B cell (primary cell): ENCODE results near the gene CABCOCO1. TPM values are rescaled to one million over a fixed set of nuclear protein-coding genes. Genes with fewer than 3 reads are reported as not detected.

Source experiments
- ATAC-seq: fragments of 200-7000 bp; cut with Tn5 transposase; one replicate; pipeline ENCODE4 v1.10.0; 2021; ENCODE audit warnings: low read depth, mild to moderate bottlenecking, moderate number of reproducible peaks, moderate library complexity
- CTCF ChIA-PET: fragments of 350-600 bp; sonication (Branson Sonifier 250); formaldehyde crosslinking; loops from one replicate; lab custom pipeline; 2021; ENCODE audit warnings: antibody characterized with exemption, inconsistent platforms; lab: Charles Lee
- POLR2A ChIA-PET: fragments of 350-600 bp; sonication (Branson Sonifier 250); formaldehyde crosslinking; loops from one replicate; lab custom pipeline; 2021; ENCODE audit warnings: antibody characterized with exemption; lab: Charles Lee
- DNase-seq: peaks from one replicate; pipeline ENCODE4 v3.0.0; 2013
- H2AFZ ChIP-seq: 2 replicates; pipeline ENCODE4 v1.6.1; 2012; ENCODE audit warnings: mild to moderate bottlenecking, low read depth, low read length; ENCODE audit not compliant: insufficient read depth, poor library complexity, severe bottlenecking
- H3K27ac ChIP-seq, 2 donors: 1 replicate in 1 of 2; 2 replicates in 1 of 2; pipeline ENCODE4 v1.5.1; 2012 to 2013; ENCODE audit warnings: low read length in 2 of 2, mild to moderate bottlenecking in 2 of 2, moderate library complexity in 1 of 2
- H3K27me3 ChIP-seq, 4 experiments: fragments of 200-600 bp in 1 of 4; sonication (generic) in 1 of 4; replicated peaks in 1 of 4; 1 replicate in 2 of 4; 2 replicates in 2 of 4; pipeline versions ENCODE4 v1.6.1 to v1.7.0; 2013 to 2016; ENCODE audit warnings: low read length in 3 of 4, mild to moderate bottlenecking in 2 of 4, mixed read lengths in 1 of 4, moderate library complexity in 1 of 4; ENCODE audit not compliant: insufficient read depth in 4 of 4, control insufficient read depth in 3 of 4; ENCODE audit errors: control extremely low read depth in 1 of 4
- H3K36me3 ChIP-seq, 2 experiments: replicated peaks in 1 of 2; 1 replicate in 1 of 2; 2 replicates in 1 of 2; pipeline versions ENCODE4 v1.6.1 to v1.7.1; 2013; ENCODE audit warnings: low read length in 1 of 2; ENCODE audit not compliant: insufficient read depth in 2 of 2, control insufficient read depth in 1 of 2; ENCODE audit errors: control extremely low read depth in 1 of 2, extremely low read depth in 1 of 2
- H3K4me1 ChIP-seq, 2 donors: fragments of 200-600 bp in 1 of 2; sonication (generic) in 1 of 2; 1 replicate in 1 of 2; 2 replicates in 1 of 2; pipeline versions ENCODE4 v1.5.1 to v1.6.1; 2013 to 2017; ENCODE audit warnings: low read length in 2 of 2; ENCODE audit not compliant: control insufficient read depth in 2 of 2, insufficient read depth in 2 of 2
- H3K4me2 ChIP-seq: replicated peaks from 2 replicates; pipeline ENCODE3; 2012; ENCODE audit warnings: mild to moderate bottlenecking, low read depth, low read length; ENCODE audit not compliant: poor library complexity, severe bottlenecking
- H3K4me3 ChIP-seq, 5 experiments: fragments of 200-600 bp in 1 of 5; sonication (generic) in 1 of 5; 1 replicate in 3 of 5; 2 replicates in 2 of 5; pipeline versions ENCODE4 v1.5.1 to v1.7.0; 2011 to 2016; ENCODE audit warnings: low read length in 4 of 5, mild to moderate bottlenecking in 4 of 5, low read depth in 2 of 5, control low read depth in 1 of 5, moderate library complexity in 1 of 5; ENCODE audit not compliant: insufficient read depth in 1 of 5; ENCODE audit errors: control extremely low read depth in 1 of 5, extremely low read depth in 1 of 5
- H3K79me2 ChIP-seq: fragments of 200-600 bp; sonication (generic); one replicate; pipeline ENCODE4 v1.6.0; 2016; ENCODE audit warnings: low read length; ENCODE audit not compliant: control insufficient read depth, insufficient read depth
- H3K9ac ChIP-seq: fragments of 200-600 bp; sonication (generic); 2 replicates; pipeline ENCODE4 v1.6.1; 2017; ENCODE audit warnings: mild to moderate bottlenecking, low read length, moderate library complexity
- H3K9me3 ChIP-seq, 3 donors: one replicate each; pipeline versions ENCODE4 v1.6.1 to v1.7.1; 2013; ENCODE audit warnings: low read length in 2 of 3; ENCODE audit not compliant: control insufficient read depth in 2 of 3, insufficient read depth in 1 of 3; ENCODE audit errors: control extremely low read depth in 1 of 3
- H4K20me1 ChIP-seq: 2 replicates; pipeline ENCODE4 v1.6.0; 2012; ENCODE audit warnings: mild to moderate bottlenecking, low read length; ENCODE audit not compliant: insufficient read depth, control insufficient read depth, poor library complexity, severe bottlenecking
- H3K27ac Mint-ChIP-seq: one replicate; pipeline ENCODE4 v1.8.0; 2021; ENCODE audit warnings: mixed read lengths
- H3K27me3 Mint-ChIP-seq: one replicate; pipeline ENCODE4 v1.8.0; 2021; ENCODE audit warnings: mixed read lengths
- H3K4me1 Mint-ChIP-seq: one replicate; pipeline ENCODE4 v1.8.0; 2021; ENCODE audit warnings: mixed read lengths
- H3K4me3 Mint-ChIP-seq: one replicate; pipeline ENCODE4 v1.8.0; 2021; ENCODE audit warnings: mixed read lengths
- H3K9me3 Mint-ChIP-seq: one replicate; pipeline ENCODE4 v1.8.0; 2022; ENCODE audit warnings: mixed read lengths; ENCODE audit not compliant: insufficient read depth
- CTCF ChIP-seq: fragments of 200-600 bp; IDR thresholded peaks from one replicate; pipeline ENCODE4 v1.8.0; 2022; ENCODE audit warnings: antibody characterized with exemption, mild to moderate bottlenecking
- EZH2 ChIP-seq: IDR thresholded peaks from 2 replicates; pipeline ENCODE4 v1.6.1; 2012; ENCODE audit warnings: borderline replicate concordance, low read depth, mild to moderate bottlenecking, moderate library complexity, low read length; ENCODE audit not compliant: insufficient read depth, poor library complexity, severe bottlenecking
- WGBS: methylation state at CpG from one replicate; pipeline ENCODE4 v1.1.5; 2013; ENCODE audit warnings: missing lambda C conversion rate; ENCODE audit not compliant: insufficient coverage; 5-methylcytosine and 5-hydroxymethylcytosine counted together
- intact Hi-C: fragments of 100-400 bp; cut with micrococcal nuclease; formaldehyde crosslinking; loops from one replicate; pipeline ENCODE4 v1.10.0; 2022
- polyA plus RNA-seq: library from polyadenylated mRNA; depleted of rRNA; stranded (reverse); fragments of >200 nt; gene quantifications from 2 replicates; pipeline ENCODE4 v1.2.3, GENCODE V29; 2012
- total RNA-seq, 2 donors: library from RNA; stranded (reverse); fragments of 120-200 nt in 1 of 2; gene quantifications; 1 replicate in 1 of 2; 2 replicates in 1 of 2; pipeline versions ENCODE4 v1.2.3 to v1.2.4, GENCODE V29; 2013 to 2022

The CABCOCO1 gene
- total and polyA plus RNA-seq, 2 donors (not counting 1 experiment from before 2014, with no cell fraction given), result not detected

GRCh38 chr10:61814160-61814559, 151.4 kb downstream of the CABCOCO1 start:
- no peak overlapping the region for H3K4me3 ChIP-seq
- H3K4me2 ChIP-seq, result no peak overlapping the region
- intact Hi-C loops, result no loop called here
- no peaks in the 10 kb centered on the region for H3K4me1 Mint-ChIP-seq
- ATAC-seq, result no peak
- CTCF ChIA-PET, result no interaction called here
- no peaks in the 10 kb centered on the region for H3K27me3 ChIP-seq
- H3K79me2 ChIP-seq, result no peaks in the 10 kb centered on the region
- no peak for DNase-seq
- H4K20me1 ChIP-seq, result no peaks in the 10 kb centered on the region
- no peak overlapping the region for H2AFZ ChIP-seq
- no peak overlapping the region for H3K27ac ChIP-seq
- H3K9me3 Mint-ChIP-seq, result no peaks in the 10 kb centered on the region
- H3K36me3 ChIP-seq, result no peaks in the 10 kb centered on the region
- H3K9ac ChIP-seq, result no peak overlapping the region
- 100% methylated on average over 1 of the region's 2 CpGs for WGBS
- no peaks in the 10 kb centered on the region for H3K4me1 ChIP-seq
- H3K4me3 Mint-ChIP-seq, result no peak overlapping the region
- H3K27me3 Mint-ChIP-seq, result no peaks in the 10 kb centered on the region
- TF ChIP-seq CTCF (no peak), EZH2 (no peak)
- H3K27ac Mint-ChIP-seq, result no peak overlapping the region
- no peaks in the 10 kb centered on the region for H3K9me3 ChIP-seq
- POLR2A ChIA-PET, result no interaction called here

GRCh38 chr10:61815496-61815895, 152.8 kb downstream of the CABCOCO1 start:
- POLR2A ChIA-PET, result no interaction called here

More at GRCh38 chr10:61815496-61815895, 152.8 kb downstream of the CABCOCO1 start:
- DNase-seq (no peak), ATAC-seq (no peak)
- Histone ChIP-seq H3K9ac (no peak overlapping the region), H3K4me1 (no peaks in the 10 kb centered on the region), H3K4me2 (no peak overlapping the region), H2AFZ (no peak overlapping the region), H3K27ac (no peak overlapping the region), H3K4me3 (no peak overlapping the region), H3K79me2 (no peaks in the 10 kb centered on the region), H3K36me3 (no peaks in the 10 kb centered on the region), H3K27me3 (no peaks in the 10 kb centered on the region), H3K9me3 (no peaks in the 10 kb centered on the region), H4K20me1 (no peaks in the 10 kb centered on the region)
- Mint-ChIP-seq H3K27me3 (no peaks in the 10 kb centered on the region), H3K4me3 (no peak overlapping the region), H3K27ac (no peak overlapping the region), H3K4me1 (no peaks in the 10 kb centered on the region), H3K9me3 (no peaks in the 10 kb centered on the region)
- CTCF ChIA-PET, result no interaction called here
- no peak for TF ChIP-seq CTCF
- TF ChIP-seq EZH2, result no peak
- intact Hi-C loops, result no loop called here

Other genes starting within 250 kb of the CABCOCO1 start
- gene TMEM26, start 209.5 kb upstream of the CABCOCO1 start, total RNA-seq, result not detected in 2 replicates
- not detected in 2 replicates for gene TMEM26, start 209.5 kb upstream of the CABCOCO1 start, polyA plus RNA-seq
- 237 and 250 TPM in 2 replicates for gene ARID5B, start 238.8 kb downstream of the CABCOCO1 start, total RNA-seq
- 18.3 and 22.4 TPM in 2 replicates for gene ARID5B, start 238.8 kb downstream of the CABCOCO1 start, polyA plus RNA-seq